HG03575 (cell line): Measurements from ENCODE around the gene CLIC6.
A peak's percentile ranks its signal among the peaks of the same experiment; 100 is the strongest.

Experiments used
- ATAC-seq: cut with Tn5 transposase; IDR thresholded peaks from one replicate; pipeline ENCODE4 v1.9.1; 2021; ENCODE audit not compliant: unreplicated experiment, insufficient number of reproducible peaks, low FRiP score; ENCODE audit errors: extremely low read depth

Gene CLIC6

DNA sequence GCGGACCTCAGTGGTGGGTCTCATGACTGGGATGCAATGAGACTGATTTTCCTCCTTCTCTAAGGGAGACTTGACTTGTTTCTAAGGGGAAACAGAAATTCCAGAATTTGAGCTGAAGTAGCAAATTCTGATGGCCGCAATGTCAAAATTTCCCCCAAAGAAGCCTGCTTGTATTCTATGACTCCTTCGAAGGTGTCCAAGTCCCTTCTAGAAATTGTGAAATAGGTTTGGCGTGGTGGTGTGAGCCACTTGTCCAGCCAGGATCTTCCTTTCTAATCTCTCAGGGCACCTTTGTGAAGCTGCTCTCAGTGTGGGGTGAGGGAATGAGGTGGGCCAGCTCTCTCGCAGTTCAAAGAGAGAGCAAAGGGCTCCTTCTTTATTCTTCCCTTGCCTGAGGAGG is 19.9 kb downstream of the CLIC6 start:
- ATAC-seq = no peak

DNA sequence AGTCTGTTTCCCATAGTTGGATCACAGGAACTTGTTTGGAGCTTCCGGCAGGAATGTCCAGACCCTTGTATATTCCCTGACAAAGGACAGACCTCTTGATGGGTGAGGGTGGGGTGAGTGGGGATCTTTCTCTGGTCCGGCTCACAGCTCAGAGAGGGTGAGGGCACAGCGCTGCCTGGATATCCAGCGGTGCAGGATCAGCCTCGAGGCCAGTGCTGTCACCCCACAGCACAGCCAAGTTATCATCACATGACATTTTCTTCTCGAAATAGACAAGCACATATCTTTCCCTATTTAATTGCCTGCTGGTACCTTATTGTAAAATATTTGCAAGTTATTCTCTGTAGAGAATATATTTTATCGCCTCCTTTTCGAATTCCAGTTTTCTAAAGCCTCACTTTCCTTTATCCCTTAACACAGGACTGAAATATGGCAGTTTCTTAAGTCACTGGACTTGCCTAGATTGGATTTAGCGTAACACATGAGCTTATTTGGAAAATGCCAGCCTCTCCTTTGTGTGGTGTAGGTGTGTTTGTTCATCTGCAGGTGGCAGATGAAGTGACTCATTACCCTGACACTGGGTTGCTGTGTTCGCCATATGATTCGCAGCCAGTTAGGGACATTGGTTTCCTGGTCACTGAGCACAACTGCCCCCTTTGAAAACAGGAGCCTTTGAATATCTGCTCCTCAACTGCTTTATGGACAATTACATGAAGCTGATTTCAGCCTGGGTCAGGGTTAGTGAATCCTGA is 21.4 kb downstream of the CLIC6 start:
- no peak for ATAC-seq

DNA sequence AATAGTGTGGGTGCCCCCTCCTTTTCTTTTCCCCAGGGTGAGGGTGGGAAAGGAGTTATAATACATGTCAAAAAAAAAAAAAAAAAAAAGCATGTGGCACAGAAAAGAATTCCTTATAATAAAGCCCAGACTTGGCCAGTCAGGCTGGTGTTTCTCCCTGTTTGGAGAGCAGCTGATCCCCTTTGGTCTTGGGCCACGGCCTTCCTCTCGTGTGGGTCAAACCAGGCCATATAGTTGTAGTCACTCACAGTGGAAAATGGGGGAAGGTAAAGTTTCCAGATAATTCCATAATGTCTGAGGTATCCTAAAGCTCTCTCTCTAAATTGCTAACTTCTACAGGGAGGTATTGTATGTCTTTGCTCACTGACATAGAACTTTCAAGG is 22.0 kb downstream of the CLIC6 start:
- no peak for ATAC-seq

- ATAC-seq = no peak
Measured at GRCh38 chr21:34691390-34692032, 22.7 kb downstream of the CLIC6 start.

GRCh38 chr21:34692458-34693020 is 23.7 kb downstream of the CLIC6 start:
- ATAC-seq = no peak

- no peak for ATAC-seq
Measured at GRCh38 chr21:34693192-34693810, 24.5 kb downstream of the CLIC6 start.

DNA sequence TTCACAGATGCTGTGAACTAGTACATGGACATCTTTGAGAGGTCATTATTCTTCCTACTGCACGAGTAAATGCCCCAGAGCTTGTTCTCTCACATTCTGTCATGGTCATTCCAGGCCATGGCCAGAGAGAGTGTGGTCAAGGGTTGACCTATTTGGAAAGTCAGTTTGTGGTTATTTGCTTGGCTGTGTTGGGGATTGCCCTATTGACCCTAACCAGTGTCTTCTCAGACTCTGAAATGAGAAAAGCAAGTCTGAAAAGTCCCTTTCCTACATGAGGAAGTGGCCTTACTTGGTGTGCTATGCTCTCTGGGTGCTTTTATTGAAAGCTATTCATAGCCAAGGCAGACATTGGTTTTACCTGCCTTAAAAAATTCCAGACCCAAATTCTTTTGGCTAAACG is 26.6 kb downstream of the CLIC6 start:
- ATAC-seq = peak; percentile 78

DNA sequence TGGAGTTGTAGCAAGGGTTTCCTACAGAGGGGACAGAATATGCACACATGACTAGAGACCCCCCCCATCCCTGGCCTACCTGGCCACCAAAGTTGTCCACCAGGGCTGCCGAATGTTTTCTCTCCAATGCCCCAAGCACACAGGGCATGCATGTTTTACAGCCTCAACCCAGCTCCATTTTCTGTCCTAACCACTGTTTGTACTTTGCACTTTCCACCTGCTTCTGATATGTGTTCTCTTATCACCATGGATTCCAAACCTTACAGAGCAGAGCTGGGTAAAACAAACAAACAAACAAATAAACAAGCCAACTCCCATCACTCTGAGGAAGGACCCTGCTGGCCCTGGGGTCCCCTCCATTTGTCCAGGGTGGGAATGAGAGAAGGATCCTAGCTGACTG is 27.3 kb downstream of the CLIC6 start:
- no peak for ATAC-seq

- no peak for ATAC-seq
Measured at GRCh38 chr21:34697826-34698225, 29.0 kb downstream of the CLIC6 start.

DNA sequence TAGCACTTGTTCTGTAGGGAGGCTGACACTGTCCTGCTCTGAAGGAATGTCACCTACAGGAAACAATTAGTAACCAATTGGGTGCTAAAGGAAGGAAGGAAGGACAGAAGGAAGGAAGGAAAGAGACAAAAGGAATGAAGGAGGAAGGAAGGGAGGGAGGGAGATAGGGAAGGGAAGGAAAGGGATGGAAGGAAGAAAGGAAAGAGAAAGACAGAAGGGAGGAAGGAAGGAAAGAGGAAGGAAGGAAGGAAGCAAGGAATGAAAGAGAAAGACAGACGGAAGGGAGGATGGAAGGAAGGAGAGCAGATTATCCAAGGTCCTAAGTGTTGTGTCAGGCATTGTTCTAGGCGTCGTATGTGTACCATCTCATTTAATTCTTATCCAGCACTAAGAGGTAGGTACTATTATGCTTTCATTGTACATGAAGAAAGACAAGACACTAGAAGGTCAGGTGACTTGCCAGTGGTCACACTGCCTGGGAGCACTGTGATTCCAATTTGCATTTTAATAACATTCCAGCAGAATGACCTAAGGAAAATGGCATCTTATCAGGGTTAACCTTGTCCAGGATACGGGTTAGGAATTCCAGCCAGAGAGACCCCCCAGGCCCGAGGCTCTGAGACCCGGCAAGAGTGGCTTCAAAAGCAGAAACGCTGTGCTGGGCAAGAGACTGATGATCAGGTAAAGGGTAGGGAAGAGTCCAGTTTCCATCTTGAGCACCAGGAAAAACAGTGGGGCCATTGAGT is 29.6 kb downstream of the CLIC6 start:
- ATAC-seq = no peak

DNA sequence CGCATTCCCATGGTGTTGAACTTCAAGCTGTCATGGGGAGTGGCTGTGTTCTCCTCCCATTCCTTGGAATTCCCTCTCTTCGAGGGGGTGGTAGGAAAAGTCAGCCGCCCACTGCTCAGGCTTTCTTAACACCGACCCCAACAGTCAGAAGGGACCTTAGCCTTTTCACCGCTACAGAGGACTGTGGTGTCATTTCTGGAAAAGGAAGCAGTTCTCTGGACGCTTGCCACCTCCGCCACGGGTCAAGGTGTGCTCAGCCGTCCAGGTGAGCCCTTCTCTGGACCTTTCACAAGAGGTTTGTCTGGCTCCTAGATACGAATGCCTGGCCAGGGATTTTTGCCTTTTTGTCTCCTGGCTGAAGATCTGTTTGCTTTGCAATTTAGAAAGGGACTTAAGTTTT is 31.8 kb downstream of the CLIC6 start:
- ATAC-seq = no peak

DNA sequence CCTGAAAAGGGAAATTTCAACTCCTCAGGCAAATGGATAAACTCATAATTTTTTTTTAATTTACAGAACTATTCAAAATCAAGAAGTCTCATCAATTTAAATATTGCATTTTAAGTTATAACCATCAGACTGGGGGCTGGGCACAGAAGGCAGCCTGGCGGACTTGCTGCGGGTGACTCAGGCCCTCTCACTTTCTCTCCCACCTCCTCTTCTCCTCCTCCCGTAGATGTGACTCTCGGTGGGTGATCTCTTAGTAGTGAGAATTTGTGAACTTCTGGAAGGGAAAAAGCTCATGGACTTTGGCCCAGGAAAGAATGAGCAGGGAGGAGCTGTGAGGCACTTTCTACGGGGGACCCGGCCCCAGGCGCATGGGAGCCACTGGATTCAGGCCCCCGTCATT is 32.9 kb downstream of the CLIC6 start:
- no peak for ATAC-seq

DNA sequence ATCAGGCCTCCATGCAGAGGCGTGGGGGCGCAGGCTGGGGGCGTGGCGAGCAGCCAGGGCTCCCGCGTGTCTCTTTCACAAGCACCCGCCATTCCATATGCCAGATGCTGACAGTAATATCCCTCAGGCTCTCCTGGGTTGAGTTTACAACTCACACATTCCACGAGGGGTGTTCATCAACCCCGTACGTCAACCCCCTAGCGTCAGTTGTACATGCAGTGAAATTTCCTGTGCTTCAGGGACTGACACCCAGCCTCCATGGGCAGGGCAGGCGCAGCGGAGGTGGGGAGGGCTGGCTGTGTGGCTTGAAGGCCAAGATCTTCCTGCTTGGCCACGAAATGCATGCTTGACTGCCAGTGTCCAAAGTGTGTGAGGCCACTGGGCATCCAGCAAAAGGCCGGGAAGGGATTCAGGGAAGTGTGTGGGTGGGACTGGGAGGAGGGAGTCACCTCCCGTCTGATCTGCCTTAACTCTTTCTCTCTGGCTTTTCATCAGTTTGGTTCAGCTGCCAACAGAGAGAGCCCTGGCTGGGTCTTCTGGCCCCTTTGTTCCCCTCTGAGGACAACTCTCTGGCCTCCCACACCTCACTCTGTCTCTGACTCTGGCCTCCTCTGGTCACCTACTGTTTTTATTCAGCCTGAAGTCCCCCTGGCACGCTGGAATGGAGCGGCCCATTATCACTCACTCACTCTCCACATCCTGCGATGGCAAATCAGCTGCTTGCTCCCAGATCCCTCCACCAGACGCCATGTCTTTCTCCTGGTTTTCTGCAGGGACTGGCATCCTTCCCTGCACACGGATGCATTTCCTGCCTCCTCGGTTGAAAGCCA is 33.8 kb downstream of the CLIC6 start:
- no peak for ATAC-seq

DNA sequence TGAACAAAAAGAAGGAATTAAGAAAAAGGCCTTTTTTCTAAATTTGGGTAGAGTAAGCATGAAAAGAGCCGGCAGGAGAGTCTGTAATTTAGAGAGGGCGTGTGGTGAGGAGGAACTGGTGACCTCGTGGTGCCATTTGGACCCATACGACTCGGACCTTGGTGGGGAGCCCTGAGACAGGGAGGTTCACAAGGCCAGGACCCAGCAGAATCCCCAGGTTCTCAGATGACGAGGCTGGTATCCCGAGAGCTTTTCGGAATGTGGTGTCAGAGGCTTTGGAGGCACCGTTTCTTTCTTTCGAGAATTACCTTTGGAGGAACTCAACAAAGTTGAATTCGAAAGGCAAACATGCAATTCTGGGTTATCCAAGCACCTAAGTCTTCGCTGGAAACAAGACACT is 34.8 kb downstream of the CLIC6 start:
- ATAC-seq = no peak

DNA sequence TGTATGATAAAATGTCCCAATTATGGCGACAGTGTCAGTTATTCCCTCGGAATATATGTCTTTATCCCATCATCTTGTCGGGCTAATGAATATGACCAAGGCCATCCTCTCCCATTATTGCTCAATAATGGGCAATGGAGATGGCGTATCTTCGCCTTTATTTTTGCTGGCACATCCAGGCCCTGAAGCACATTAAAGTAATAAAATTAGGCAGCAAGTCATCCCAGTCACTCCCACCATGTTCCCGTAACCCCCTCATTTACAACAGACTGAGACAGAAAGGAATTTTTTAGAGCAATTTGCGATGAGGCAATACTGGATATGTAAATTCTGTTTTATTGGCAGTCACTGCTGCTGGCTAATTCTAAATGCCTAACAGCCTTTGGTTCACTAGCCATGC is 35.3 kb downstream of the CLIC6 start:
- no peak for ATAC-seq

DNA sequence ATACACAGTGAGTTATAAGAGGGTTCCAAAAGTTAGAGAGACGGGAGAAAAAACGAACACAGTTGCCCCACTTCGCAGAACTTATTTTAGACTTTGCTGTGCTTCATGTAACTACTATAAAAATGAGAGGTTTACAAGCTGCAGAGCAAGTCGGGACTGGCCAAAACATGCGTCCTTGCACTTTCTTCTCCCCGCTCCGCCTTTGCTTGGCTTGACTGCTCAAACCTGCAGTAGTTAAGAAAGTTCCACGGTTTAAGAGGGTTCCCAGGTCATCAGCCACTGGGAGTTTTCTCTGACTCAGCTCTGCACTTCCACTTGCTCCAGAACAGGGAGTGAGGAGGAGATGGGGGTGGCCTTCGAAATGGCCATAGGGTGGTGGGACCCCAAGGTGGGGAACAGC is 36.2 kb downstream of the CLIC6 start:
- ATAC-seq = no peak

DNA sequence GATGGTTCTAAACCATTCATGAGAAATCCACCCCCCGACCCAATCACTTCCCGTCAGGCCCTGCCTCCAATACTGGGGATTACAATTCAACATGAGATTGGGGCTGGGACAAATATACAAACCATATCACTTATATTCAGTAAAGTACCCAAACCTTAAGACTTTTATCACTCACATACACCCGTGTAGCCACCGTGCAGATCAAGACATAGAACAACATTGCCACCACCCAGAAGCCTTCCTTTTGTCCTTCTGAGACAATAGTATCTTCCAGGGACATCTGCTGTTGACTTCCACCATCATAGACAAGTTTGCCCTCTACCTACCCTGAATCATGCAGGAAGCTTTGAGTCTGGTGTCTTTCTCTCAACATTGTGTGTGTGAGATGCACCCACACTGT is 37.5 kb downstream of the CLIC6 start:
- ATAC-seq = no peak

- ATAC-seq = peak; percentile 47
Measured at GRCh38 chr21:34707876-34708325, 39.1 kb downstream of the CLIC6 start.

DNA sequence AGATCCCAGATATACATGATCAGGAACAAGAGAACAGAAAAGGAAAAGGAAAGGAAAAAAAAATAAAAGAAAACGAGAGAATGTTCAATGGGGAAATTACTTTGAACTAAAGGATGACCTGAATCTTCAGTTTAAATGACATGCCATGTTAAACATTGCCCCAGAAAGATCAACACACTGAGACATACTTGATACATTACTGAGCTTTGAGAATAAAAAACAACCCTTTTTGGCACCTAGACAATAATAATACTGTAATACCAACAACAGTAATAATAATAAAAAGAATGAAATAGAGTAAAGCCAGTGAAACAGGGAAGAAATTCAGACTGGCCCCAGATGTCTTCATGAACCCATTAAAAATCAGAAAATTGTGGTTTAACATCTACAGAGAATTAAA is 44.8 kb downstream of the CLIC6 start:
- no peak for ATAC-seq
